Psoas muscle (tissue), 8 donors: Measurements from ENCODE around the gene DNAJC3. TPM values are rescaled to one million over a fixed set of nuclear protein-coding genes. Genes with fewer than 3 reads are reported as not detected.

Experiments used
- ATAC-seq, 4 donors: fragments of 200-7000 bp; cut with Tn5 transposase; one replicate each; pipeline ENCODE4 v1.9.1; 2020; ENCODE audit warnings: moderate library complexity in 3 of 4, mild to moderate bottlenecking in 2 of 4
- DNase-seq, 2 donors: peaks; one replicate each; pipeline ENCODE4 v3.0.0-alpha.2; 2020
- H3K27ac ChIP-seq: fragments of 200-600 bp; one replicate; pipeline ENCODE4 v1.8.0; 2022
- H3K27me3 ChIP-seq, 3 donors: fragments of 200-600 bp in 1 of 3; one replicate each; pipeline versions ENCODE4 v1.6.1 to v1.8.0; 2013 to 2022; ENCODE audit warnings: low read length in 2 of 3, mild to moderate bottlenecking in 2 of 3, moderate library complexity in 1 of 3; ENCODE audit not compliant: insufficient read depth in 3 of 3
- H3K36me3 ChIP-seq, 2 donors: fragments of 200-600 bp in 1 of 2; one replicate each; pipeline versions ENCODE4 v1.6.1 to v1.8.0; 2013 to 2022; ENCODE audit warnings: low read depth in 1 of 2, mild to moderate bottlenecking in 1 of 2, moderate library complexity in 1 of 2; ENCODE audit not compliant: insufficient read depth in 1 of 2
- H3K4me1 ChIP-seq: fragments of 200-600 bp; one replicate; pipeline ENCODE4 v1.8.0; 2022
- H3K4me3 ChIP-seq: fragments of 200-600 bp; one replicate; pipeline ENCODE4 v1.8.0; 2022; ENCODE audit warnings: mild to moderate bottlenecking
- H3K9me3 ChIP-seq: fragments of 200-600 bp; one replicate; pipeline ENCODE4 v1.8.0; 2022
- WGBS, 3 donors: extraction: QIAGEN DNeasy Blood & Tissue Kit; methylation state at CpG; one replicate each; pipeline versions ENCODE4 v1.1.6 to v1.1.7; 2013; 5-methylcytosine and 5-hydroxymethylcytosine counted together
- intact Hi-C, 2 donors: fragments of 100-400 bp; cut with DNase I; formaldehyde crosslinking; loops; one replicate each; pipeline versions ENCODE4 v1.11.0 to v1.14.2; 2022
- polyA plus RNA-seq, 3 donors: library from polyadenylated mRNA; stranded (reverse); fragments of 200-250 nt; gene quantifications; one replicate each; pipeline ENCODE4 v1.2.3, GENCODE V29; 2013
- total RNA-seq, 4 donors: library from RNA; stranded (reverse); fragmentation: NEBNext Ultra II Directional in 2 of 4; extraction: Animal tissue kit (Norgen Biotek cat#: 25700) in 2 of 4; gene quantifications; one replicate each; pipeline versions ENCODE4 v1.2.1 to v1.2.4, GENCODE V29; 2021 to 2023
- TF ChIP-seq, protein P1 (sequence below): fragments of 200-600 bp; IDR thresholded peaks from one replicate; pipeline ENCODE4 v1.8.0; 2022; ENCODE audit warnings: antibody characterized with exemption
- donor health status: healthy with polysubstance abuse.
- donor health status: DM: no; HTN: no; CAD: no; lungs with moderate emphysema.
- donor health status: Bipolar disorder and iron deficiency.
- donor health status: healthy.
- donor health status: DM: yes; HTN: yes; CAD: no.
- donor health status: DM: no; HTN: no; CAD: no.
- donor health status: DM: no; HTN: no; CAD: no.
- donor health status: DM: yes; HTN: yes; CAD: no.

Gene DNAJC3
- total and polyA plus RNA-seq, 7 donors, result 7.9 to 19.6 (median 11.8) TPM

DNA sequence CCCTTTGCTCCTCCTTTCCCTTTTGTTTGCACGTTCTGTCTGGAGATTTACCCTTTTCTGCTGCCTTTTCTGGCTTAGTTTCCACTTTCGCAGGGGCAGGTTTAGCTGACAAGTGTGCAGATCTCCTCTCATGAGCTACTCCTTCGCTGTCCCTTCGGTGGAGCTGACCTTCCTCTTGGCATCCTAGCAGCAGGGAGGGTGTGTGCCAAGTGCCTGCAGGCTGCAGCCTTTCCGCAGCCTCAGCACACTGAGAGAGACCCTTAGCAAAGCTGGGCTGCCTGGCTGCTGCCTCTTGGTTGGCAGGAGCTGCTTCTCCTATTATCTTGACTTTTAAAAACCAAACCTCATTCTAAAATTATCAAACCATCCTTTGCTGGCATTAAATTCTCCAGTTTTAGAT lies 132.5 kb downstream of the DNAJC3 start:
- Histone ChIP-seq H3K36me3 (no peaks in the 10 kb centered on the region), H3K9me3 (peaks cover 14% of the 10 kb centered on the region), H3K27ac (no peak overlapping the region), H3K4me1 (no peaks in the 10 kb centered on the region), H3K4me3 (no peak overlapping the region), H3K27me3 (no peaks in the 10 kb centered on the region)
- intact Hi-C loops, result no loop called here
- TF ChIP-seq, protein P1, sequence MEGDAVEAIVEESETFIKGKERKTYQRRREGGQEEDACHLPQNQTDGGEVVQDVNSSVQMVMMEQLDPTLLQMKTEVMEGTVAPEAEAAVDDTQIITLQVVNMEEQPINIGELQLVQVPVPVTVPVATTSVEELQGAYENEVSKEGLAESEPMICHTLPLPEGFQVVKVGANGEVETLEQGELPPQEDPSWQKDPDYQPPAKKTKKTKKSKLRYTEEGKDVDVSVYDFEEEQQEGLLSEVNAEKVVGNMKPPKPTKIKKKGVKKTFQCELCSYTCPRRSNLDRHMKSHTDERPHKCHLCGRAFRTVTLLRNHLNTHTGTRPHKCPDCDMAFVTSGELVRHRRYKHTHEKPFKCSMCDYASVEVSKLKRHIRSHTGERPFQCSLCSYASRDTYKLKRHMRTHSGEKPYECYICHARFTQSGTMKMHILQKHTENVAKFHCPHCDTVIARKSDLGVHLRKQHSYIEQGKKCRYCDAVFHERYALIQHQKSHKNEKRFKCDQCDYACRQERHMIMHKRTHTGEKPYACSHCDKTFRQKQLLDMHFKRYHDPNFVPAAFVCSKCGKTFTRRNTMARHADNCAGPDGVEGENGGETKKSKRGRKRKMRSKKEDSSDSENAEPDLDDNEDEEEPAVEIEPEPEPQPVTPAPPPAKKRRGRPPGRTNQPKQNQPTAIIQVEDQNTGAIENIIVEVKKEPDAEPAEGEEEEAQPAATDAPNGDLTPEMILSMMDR, result no peak
- ATAC-seq (no peak), DNase-seq (no peak)
- 70 to 80% (median 70%) methylated on average over 5 of the region's 5 CpGs for WGBS, 3 donors

DNA sequence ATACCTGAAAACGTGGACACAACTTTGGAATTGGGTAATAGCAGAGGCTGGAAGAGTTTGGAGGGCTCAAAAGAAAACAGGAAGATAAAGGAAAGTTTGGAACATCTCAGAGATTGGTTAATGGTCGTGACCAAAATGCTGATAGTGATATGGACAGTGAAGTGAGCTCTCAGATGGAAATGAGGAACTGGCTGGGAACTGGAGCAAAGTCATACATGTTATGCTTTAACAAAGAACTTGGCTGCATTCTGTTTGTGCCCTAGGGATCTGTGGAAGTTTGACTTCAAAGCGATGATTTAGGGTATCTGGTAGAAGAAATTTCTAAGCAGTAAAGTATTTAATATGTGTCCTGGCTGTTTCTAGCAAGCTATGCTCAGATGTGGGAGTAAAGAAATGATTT lies 136.2 kb downstream of the DNAJC3 start:
- intact Hi-C loops, result no loop called here
- DNase-seq, result no peak
- Histone ChIP-seq H3K36me3 (no peaks in the 10 kb centered on the region), H3K27me3 (no peaks in the 10 kb centered on the region), H3K27ac (no peak overlapping the region), H3K4me1 (no peaks in the 10 kb centered on the region), H3K4me3 (no peak overlapping the region), H3K9me3 (no peaks in the 10 kb centered on the region)
- no peak for ATAC-seq
- TF ChIP-seq, protein P1, result no peak
- WGBS, 3 donors, result 92 to 97% (median 95%) methylated on average over 3 of the region's 3 CpGs

DNA sequence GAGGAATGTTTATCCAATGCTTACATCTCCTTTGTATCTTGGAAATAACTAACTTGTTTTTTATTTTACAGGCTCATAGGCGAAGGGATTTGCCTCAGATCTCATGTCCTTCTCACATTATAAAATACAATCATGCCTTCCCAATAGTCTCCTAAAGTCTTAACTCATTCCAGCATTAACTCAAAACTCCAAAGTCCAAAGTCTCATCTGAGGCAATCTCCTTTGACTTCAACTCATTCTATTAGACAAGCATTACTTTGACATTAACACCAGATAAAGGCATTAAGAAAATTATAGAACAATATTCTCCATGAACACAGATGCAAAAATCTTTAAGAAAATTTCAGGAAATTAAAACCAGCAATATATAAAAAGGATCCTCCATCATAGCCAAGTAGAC lies 137.6 kb downstream of the DNAJC3 start:
- no peaks in the 10 kb centered on the region for H3K36me3 ChIP-seq
- H3K9me3 ChIP-seq, result no peaks in the 10 kb centered on the region
- no peak for DNase-seq
- H3K4me1 ChIP-seq, result no peaks in the 10 kb centered on the region
- 95 to 100% (median 100%) methylated on average over 1 of the region's 1 CpG for WGBS, 3 donors
- intact Hi-C loops, result no loop called here
- ATAC-seq, result no peak
- H3K27ac ChIP-seq, result no peak overlapping the region
- H3K4me3 ChIP-seq, result no peak overlapping the region
- no peaks in the 10 kb centered on the region for H3K27me3 ChIP-seq
- TF ChIP-seq, protein P1, result no peak

DNA sequence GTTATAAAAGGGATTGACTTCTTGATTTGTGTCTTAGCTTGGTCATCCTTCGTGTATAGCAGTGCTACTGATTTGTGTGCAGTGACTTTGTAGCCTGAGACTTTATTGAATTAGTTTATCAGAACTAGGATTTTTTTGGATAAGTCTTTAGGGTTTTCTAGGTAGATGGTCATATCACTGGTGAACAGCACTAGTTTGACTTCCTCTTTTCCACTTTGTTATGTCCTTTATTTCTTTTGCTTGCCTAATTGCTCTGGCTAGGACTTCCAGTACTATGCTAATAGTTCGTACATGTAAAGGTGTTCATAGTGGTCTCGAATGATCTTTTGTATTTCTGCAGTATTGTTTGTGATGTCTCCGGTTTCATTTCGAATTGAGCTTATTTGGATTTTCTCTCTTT lies 145.4 kb downstream of the DNAJC3 start:
- Histone ChIP-seq H3K4me3 (no peak overlapping the region), H3K4me1 (no peaks in the 10 kb centered on the region), H3K27ac (no peak overlapping the region), H3K36me3 (no peaks in the 10 kb centered on the region), H3K27me3 (no peaks in the 10 kb centered on the region), H3K9me3 (no peaks in the 10 kb centered on the region)
- DNase-seq, result no peak
- no peak for ATAC-seq
- TF ChIP-seq, protein P1, result no peak
- intact Hi-C loops, result no loop called here
- WGBS, 3 donors, result 94 to 99% (median 96%) methylated on average over 5 of the region's 5 CpGs

DNA sequence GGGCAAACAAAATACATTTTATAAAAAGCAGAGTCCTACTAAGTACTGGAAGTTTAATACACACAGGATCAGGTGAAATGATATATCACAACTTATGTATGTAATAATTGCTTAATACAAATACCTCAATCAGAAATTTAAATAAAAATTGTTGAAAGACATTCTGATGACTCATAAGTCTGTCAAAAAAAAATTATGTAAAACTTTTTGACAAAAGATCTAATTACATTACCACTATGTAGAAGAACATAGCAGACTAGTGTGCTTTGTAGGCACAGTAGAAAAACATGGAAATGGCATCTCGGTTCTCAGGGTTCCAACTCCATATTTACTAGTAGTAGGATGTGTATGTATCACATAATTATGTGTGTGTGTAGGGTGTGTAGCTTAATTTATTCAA lies 156.2 kb downstream of the DNAJC3 start:
- Histone ChIP-seq H3K4me3 (no peak overlapping the region), H3K27me3 (no peaks in the 10 kb centered on the region), H3K36me3 (no peaks in the 10 kb centered on the region), H3K9me3 (no peaks in the 10 kb centered on the region), H3K4me1 (no peaks in the 10 kb centered on the region), H3K27ac (no peak overlapping the region)
- WGBS, 3 donors, result 86 to 96% (median 91%) methylated on average over 1 of the region's 1 CpG
- ATAC-seq (no peak), DNase-seq (no peak)
- TF ChIP-seq, protein P1, result no peak
- intact Hi-C loops, result loop anchor here in 1 of 2 donors (5.0 kb wide), 1 partner anchor 296 kb away; no protein-coding TSS in a partner anchor
